NCI-H1694 treated with DMSO at 0.1 percent for 48 hours (cell line): ENCODE measurements around the gene GALT.
"Not testable (repeated sequence)": the region's sequence is repeated elsewhere in the genome, so short reads cannot be mapped to it uniquely, and the experiment has no call there.

ENCODE experiments used
- DNase-seq: peaks from one replicate; lab custom pipeline; 2025; lab: John Stamatoyannopoulos, UW

The GALT gene

GRCh38 chr9:34627716-34628655 lies 18.5 kb upstream of the GALT start:
- no peak for DNase-seq

GRCh38 chr9:34628656-34629490 lies 17.6 kb upstream of the GALT start, which contains the start of gene ARID3C:
Gene ARID3C (minus strand): TSS chr9:34629066. CDS start chr9:34628014, 1,052 bp downstream.
- no peak for DNase-seq

GRCh38 chr9:34629491-34629808 lies 17.0 kb upstream of the GALT start:
- DNase-seq, result no peak

- DNase-seq, result no peak
These were observed 15.9 kb upstream of the GALT start for GRCh38 chr9:34630402-34631154.

GRCh38 chr9:34633166-34633565 lies 13.3 kb upstream of the GALT start:
- no peak for DNase-seq

GRCh38 chr9:34633851-34634550 lies 12.5 kb upstream of the GALT start:
- DNase-seq, result peak; percentile 62

GRCh38 chr9:34634551-34635248 lies 11.8 kb upstream of the GALT start:
- no peak for DNase-seq

- DNase-seq, result no peak
These were observed 10.9 kb upstream of the GALT start for GRCh38 chr9:34635556-34635955.

GRCh38 chr9:34636791-34637355 lies 9.6 kb upstream of the GALT start:
- no peak for DNase-seq

- DNase-seq, result peak; percentile 80
These were observed 8.9 kb upstream of the GALT start, which contains the start of gene SIGMAR1 for GRCh38 chr9:34637356-34638137. Gene SIGMAR1 (minus strand): TSS chr9:34637787. CDS start chr9:34637697, 90 bp downstream.

- no peak for DNase-seq
These were observed 8.4 kb upstream of the GALT start for GRCh38 chr9:34638138-34638445.

GRCh38 chr9:34639322-34639721 lies 7.2 kb upstream of the GALT start:
- not testable (repeated sequence) for DNase-seq

GRCh38 chr9:34642679-34643078 lies 3.8 kb upstream of the GALT start:
- no peak for DNase-seq

GRCh38 chr9:34644766-34645314 lies 1.6 kb upstream of the GALT start:
- no peak for DNase-seq

- DNase-seq, result no peak
These were observed 569 bp downstream of the GALT start for GRCh38 chr9:34647084-34647403.

GRCh38 chr9:34647651-34648050 lies 1.2 kb downstream of the GALT start:
- DNase-seq, result no peak

- DNase-seq, result no peak
These were observed 2.2 kb downstream of the GALT start for GRCh38 chr9:34648673-34649072.

GRCh38 chr9:34650816-34651215 lies 4.3 kb downstream of the GALT start:
- DNase-seq, result no peak

- DNase-seq, result no peak
These were observed 4.8 kb downstream of the GALT start for GRCh38 chr9:34651321-34651720.
